Glomerular endothelial cell (primary cell): ENCODE measurements around the gene TSSK1B. TPM values are rescaled to one million over a fixed set of nuclear protein-coding genes. Genes with fewer than 3 reads are reported as not detected.
"Not testable (repeated sequence)": the region's sequence is repeated elsewhere in the genome, so short reads cannot be mapped to it uniquely, and the experiment has no call there.

Experiments used
- DNase-seq: peaks from one replicate; pipeline ENCODE4 v3.0.0-alpha.2; 2011; ENCODE audit warnings: low read depth, low spot score; ENCODE audit errors: extremely low read depth
- total RNA-seq: library from RNA; depleted of rRNA; stranded (reverse); fragments of >200 nt; gene quantifications from 2 replicates; pipeline ENCODE4 v1.2.3, GENCODE V29; 2015

TSSK1B gene
- total RNA-seq, 1 donor from 2014 or later: not detected

GRCh38 chr5:113404269-113404668, 30.5 kb downstream of the TSSK1B start:
- DNase-seq: no peak

GRCh38 chr5:113397986-113398385, 36.8 kb downstream of the TSSK1B start:
- not testable (repeated sequence) for DNase-seq

GRCh38 chr5:113397046-113397445, 37.7 kb downstream of the TSSK1B start:
- no peak for DNase-seq

- DNase-seq: no peak
These were observed 40.1 kb downstream of the TSSK1B start for GRCh38 chr5:113394658-113395057.

DNA sequence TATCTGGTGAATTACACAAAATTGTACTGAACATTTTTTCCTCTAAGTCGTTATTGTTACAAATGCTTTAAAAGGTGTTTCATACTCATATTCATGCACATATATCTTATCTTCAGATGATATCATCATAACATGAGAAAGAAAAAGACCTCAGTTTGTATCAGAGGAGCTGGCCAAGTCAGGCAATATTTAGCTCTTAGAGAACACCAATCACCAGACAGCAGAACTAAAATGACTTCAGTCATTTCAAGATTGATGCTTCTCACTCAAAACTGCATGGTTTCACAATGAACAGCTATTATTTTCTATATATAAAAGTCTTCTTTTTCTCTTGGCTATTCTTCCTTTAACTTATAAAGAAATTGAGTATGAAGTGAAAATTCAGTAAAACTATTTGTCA, 44.6 kb downstream of the TSSK1B start:
- DNase-seq: no peak

GRCh38 chr5:113389116-113389515, 45.7 kb downstream of the TSSK1B start:
- DNase-seq: no peak

DNA sequence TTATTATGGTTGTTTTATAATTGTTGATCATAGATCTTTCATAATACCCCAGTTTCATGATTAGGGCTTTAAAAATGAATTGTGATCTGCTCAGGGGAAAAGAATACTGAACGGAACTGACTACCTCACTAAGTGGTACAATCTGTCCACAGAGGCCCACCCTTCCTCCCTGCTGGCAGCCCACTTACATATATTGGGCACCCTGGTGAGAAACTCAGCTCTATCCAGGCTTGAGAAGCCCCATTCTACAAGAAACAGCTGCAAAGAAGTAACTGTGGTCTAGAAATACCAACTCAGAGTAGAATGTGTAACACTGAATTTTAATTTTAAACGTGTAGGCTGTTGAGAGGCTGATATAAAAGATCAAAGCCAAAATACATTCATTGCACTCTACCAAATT, 46.9 kb downstream of the TSSK1B start:
- no peak for DNase-seq

DNA sequence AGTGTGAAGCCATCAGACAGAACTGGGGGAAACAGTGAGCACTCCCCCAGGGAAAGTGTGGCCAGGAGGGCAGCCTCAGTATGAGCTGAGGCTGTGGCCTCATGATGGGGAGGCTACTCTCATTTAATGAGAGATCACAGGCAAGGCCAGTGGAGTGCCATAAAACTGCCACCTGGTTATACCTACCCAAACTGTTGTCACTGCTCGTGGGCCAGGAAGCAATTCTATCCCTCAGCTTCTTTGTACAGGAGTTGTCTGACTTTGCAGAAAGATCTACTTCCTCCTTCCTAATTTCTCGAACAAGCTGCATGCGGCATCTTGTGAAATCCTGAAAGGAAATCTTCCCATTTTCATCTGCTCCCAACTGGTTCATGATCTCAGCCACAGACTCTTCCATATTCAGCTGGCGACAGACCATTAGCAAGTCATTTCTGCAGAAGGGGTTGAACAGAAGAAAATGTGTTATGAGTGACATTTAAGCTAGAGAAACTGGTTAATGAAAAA, 50.0 kb downstream of the TSSK1B start:
- no peak for DNase-seq

- DNase-seq: no peak
These were observed 52.1 kb downstream of the TSSK1B start for GRCh38 chr5:113382731-113383130.

Other genes starting within 250 kb of the TSSK1B start
- gene MCC, start 53.5 kb upstream of the TSSK1B start, total RNA-seq: 20.1 and 30.2 TPM in 2 replicates
- 12.6 and 21.8 TPM in 2 replicates for gene YTHDC2, start 78.7 kb upstream of the TSSK1B start, total RNA-seq